ENCODE data around the gene DEFB124.
"Not testable (repeated sequence)": the region's sequence is repeated elsewhere in the genome, so short reads cannot be mapped to it uniquely, and the experiment has no call there.

DEFB124 gene

GRCh38 chr20:31473331-31474096 is 1.4 kb downstream of the DEFB124 start:
- no peak for TF ChIP-seq CTCF (IDR thresholded peaks at IDR 0.05; ENCODE audit: borderline replicate concordance, insufficient read depth, low read depth, low read length)
- no peak overlapping the region for H3K4me3 ChIP-seq (ENCODE audit: low read depth, low read length)

GRCh38 chr20:31472395-31473330 is 2.3 kb downstream of the DEFB124 start:
- no peak overlapping the region for H3K4me3 ChIP-seq (ENCODE audit: low read depth, low read length)
- TF ChIP-seq CTCF (IDR thresholded peaks at IDR 0.05; ENCODE audit: borderline replicate concordance, insufficient read depth, low read depth, low read length), result no peak

- not testable (repeated sequence) for H3K4me3 ChIP-seq (ENCODE audit: low read depth, low read length)
Measured at GRCh38 chr20:31470946-31471345, 4.0 kb downstream of the DEFB124 start.

GRCh38 chr20:31454361-31454760 is 20.6 kb downstream of the DEFB124 start:
- H3K4me3 ChIP-seq (ENCODE audit: low read depth, low read length), result no peak overlapping the region

GRCh38 chr20:31452575-31452974 is 22.4 kb downstream of the DEFB124 start:
- H3K4me3 ChIP-seq (ENCODE audit: low read depth, low read length), result no peak overlapping the region
- TF ChIP-seq CTCF (IDR thresholded peaks at IDR 0.05; ENCODE audit: borderline replicate concordance, insufficient read depth, low read depth, low read length), result no peak

More at GRCh38 chr20:31454361-31454760, 20.6 kb downstream of the DEFB124 start:
- TF ChIP-seq CTCF (IDR thresholded peaks at IDR 0.05; ENCODE audit: borderline replicate concordance, insufficient read depth, low read depth, low read length), result no peak

GRCh38 chr20:31449511-31450414 is 25.2 kb downstream of the DEFB124 start:
- TF ChIP-seq CTCF (IDR thresholded peaks at IDR 0.05; ENCODE audit: borderline replicate concordance, insufficient read depth, low read depth, low read length), result no peak
- H3K4me3 ChIP-seq (ENCODE audit: low read depth, low read length), result no peak overlapping the region

Measured in GM12875 (cell line).